Activated T-cell treated with anti-CD3 and anti-CD28 coated beads, Interleukin-2, amount 50 U/mL, for 1 hour (primary cell): Measurements from ENCODE around the gene HNRNPUL2.
"Not testable (repeated sequence)": the region's sequence is repeated elsewhere in the genome, so short reads cannot be mapped to it uniquely, and the experiment has no call there.

Experiments used
- DNase-seq: peaks from one replicate; pipeline ENCODE4 v3.0.0-alpha.2; 2020

Gene HNRNPUL2

GRCh38 chr11:62694455-62695167 is 32.6 kb downstream of the HNRNPUL2 start:
- peak; percentile 74 for DNase-seq

- not testable (repeated sequence) for DNase-seq
Measured at GRCh38 chr11:62693624-62694023, 33.6 kb downstream of the HNRNPUL2 start.

GRCh38 chr11:62689421-62690183 is 37.7 kb downstream of the HNRNPUL2 start, which contains the start of gene LRRN4CL:
Gene LRRN4CL, minus strand, starts transcription at chr11:62689530. Its CDS starts 1,022 bp downstream, at chr11:62688508.
- DNase-seq, result no peak

DNA sequence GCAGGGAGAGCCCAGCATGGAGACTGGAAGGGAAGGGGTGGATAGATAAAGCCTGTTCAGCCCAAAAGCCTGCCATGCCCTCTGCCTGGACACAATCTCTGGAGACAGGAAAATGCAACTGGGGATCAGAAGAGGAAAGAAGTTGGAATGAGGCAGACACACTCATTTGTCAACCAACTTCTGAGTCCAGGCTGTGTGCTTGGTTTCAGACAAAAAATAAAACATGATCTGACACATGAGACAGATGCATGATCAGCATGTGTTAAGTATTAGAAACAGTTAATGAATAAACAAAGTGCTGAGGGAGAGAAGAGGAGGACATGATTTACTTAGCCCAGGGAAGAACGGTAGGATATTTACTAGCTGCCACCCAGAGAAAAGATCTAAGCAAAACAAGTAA is 38.8 kb downstream of the HNRNPUL2 start:
- no peak for DNase-seq

- no peak for DNase-seq
Measured at GRCh38 chr11:62687508-62688396, 39.5 kb downstream of the HNRNPUL2 start.

- no peak for DNase-seq
Measured at GRCh38 chr11:62682518-62682917, 44.7 kb downstream of the HNRNPUL2 start.

DNA sequence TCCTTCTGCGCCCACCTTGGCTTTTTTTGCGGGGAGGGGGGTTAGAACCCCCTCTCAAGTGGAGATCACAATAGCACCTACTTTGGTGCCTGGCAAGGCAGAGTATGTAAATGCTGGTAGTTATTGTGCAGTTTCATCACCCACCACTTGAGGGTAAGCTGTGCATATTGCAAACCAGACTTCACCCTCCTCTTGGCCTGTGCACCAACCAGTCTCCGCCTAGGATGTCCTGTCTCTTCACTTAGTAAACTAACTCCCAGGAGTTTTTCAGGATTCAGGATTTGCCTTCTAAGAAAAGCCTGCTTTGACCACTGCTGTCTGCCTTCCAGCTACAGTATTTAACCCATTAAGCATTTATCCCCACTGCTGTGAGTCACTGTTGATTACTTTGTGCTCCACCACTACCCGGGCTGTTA is 46.4 kb downstream of the HNRNPUL2 start:
- no peak for DNase-seq

DNA sequence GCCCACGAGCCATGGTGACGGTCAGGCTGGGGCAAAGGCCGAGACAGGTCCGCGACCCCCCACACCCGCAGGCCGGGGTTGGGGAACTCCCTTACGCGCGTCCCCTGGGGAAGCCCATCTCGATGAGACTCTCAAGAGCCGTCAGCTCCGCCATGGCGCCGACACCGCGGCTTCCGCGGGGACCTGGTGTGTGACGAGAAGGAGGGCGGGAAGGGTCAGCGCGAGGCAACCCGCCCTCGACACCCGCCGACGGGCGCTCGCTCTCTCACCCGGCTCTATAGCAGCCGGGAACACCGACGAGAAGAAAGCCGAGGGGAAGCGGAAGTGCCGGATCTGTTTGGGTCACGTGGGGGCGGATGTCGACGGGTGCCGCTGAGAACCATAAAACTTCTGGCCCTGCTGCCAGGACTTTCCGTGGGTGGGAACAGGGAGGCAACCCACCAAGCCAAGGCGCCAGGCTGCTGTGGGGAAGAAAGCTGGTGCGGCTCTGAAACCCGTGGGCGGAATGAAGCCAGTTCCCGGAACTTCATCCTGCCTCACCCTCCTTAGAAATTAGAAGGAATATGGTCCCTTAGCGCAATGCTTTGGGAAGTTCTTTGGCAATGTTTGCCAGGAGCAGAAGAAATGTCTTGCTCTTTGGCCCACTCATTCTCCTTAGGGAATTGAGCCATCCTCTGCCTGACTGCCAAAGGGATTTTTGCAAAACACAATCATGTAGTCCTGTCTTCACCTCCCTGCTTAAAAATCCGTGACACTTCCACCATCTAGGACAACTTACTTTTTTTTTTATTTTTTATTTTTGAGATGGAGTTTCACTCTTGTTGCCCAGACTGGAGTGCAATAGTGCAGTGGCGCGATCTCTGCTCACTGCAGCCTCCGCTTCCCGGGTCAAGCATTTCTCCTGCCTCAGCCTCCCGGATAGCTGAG is 48.2 kb downstream of the HNRNPUL2 start, which contains the start of gene UBXN1:
TSS of gene UBXN1 (minus strand) at position 304 of the 927 bp plus-strand sequence. CDS start at position 154, 150 bp downstream.
- DNase-seq, result peak; percentile 79

DNA sequence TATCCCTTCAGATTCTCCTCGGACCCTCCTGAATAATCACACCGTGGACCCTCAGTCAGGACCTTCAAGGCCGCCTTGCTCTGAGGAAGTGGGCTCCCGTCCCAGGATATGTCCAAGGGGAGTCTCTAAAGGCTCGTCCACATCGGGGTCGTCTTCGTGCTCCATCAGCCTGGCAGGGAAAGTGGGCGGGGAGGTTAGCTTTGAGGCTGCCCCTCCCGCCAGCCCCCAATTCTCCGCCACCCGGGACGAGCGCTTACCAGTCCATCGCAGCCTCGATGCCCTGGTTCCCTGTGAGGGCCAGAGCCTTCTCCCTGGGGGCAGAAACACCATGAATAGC is 48.9 kb downstream of the HNRNPUL2 start:
- DNase-seq, result no peak

DNA sequence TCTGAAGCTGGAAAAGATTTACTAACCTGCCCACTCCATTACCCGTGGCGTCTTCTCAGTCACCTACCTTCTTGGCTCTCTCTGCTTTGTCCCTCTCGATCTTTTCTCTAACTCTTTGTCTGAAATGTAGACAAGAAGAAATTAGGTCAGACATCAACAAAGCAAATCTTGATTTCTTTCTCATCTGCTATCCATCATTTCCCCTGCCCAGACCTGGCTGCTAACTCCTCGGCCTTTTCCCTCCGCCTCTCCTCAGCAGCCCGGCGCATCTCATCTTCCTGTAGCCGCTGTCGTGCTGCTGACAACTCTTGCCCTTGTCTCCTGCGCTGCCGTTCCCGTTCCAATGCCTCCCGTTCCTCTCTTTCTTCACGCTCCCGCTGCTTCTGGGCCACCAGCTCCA is 49.5 kb downstream of the HNRNPUL2 start:
- no peak for DNase-seq

GRCh38 chr11:62677156-62677555 is 50.1 kb downstream of the HNRNPUL2 start:
- DNase-seq, result no peak

DNA sequence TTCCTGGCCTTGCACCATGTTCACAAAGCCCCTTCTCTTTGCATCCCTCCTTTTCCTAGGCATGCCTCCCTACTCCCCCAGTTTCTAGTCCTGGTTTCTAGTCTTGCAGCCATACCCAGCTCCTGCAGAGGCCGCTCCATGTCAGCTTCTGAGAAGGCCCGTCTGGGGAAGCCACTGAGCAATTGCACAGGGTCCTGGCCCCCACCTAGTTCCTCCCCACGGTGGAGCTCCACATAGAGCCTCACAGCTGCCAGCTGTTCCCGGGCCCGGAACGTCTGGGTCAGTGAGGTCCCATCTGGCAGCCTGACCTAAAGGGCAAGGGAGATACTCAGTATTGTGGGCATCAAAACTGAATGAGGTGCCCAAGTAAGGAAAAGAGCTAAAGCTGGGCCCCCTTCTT is 50.6 kb downstream of the HNRNPUL2 start:
- no peak for DNase-seq

GRCh38 chr11:62675415-62675814 is 51.8 kb downstream of the HNRNPUL2 start:
- not testable (repeated sequence) for DNase-seq

GRCh38 chr11:62673196-62673525 is 54.1 kb downstream of the HNRNPUL2 start:
- no peak for DNase-seq

DNA sequence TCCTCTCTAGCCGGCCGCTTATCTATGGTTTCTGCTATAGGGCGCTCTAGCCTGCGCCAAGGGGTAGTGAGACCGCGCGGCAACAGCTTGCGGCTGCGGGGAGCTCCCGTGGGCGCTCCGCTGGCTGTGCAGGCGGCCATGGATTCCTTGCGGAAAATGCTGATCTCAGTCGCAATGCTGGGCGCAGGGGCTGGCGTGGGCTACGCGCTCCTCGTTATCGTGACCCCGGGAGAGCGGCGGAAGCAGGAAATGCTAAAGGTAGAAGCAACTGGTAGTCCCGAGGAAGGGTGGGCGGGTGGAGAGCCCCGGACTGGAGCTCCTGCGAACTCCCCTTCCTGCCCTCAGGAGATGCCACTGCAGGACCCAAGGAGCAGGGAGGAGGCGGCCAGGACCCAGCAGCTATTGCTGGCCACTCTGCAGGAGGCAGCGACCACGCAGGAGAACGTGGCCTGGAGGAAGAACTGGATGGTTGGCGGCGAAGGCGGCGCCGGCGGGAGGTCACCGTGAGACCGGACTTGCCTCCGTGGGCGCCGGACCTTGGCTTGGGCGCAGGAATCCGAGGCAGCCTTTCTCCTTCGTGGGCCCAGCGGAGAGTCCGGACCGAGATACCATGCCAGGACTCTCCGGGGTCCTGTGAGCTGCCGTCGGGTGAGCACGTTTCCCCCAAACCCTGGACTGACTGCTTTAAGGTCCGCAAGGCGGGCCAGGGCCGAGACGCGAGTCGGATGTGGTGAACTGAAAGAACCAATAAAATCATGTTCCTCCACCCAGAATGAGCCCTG is 55.5 kb downstream of the HNRNPUL2 start, which contains the start of the genes LBHD1 and UQCC3:
TSS of gene LBHD1 (minus strand) at position 660 of the 782 bp plus-strand sequence. CDS start 2,236 bp downstream, outside the sequence.
TSS of gene UQCC3 (plus strand) at position 66 of the 782 bp plus-strand sequence. CDS start at position 139, 73 bp downstream.
- peak; percentile 75 for DNase-seq

GRCh38 chr11:62671236-62671607 is 56.0 kb downstream of the HNRNPUL2 start:
- DNase-seq, result no peak

DNA sequence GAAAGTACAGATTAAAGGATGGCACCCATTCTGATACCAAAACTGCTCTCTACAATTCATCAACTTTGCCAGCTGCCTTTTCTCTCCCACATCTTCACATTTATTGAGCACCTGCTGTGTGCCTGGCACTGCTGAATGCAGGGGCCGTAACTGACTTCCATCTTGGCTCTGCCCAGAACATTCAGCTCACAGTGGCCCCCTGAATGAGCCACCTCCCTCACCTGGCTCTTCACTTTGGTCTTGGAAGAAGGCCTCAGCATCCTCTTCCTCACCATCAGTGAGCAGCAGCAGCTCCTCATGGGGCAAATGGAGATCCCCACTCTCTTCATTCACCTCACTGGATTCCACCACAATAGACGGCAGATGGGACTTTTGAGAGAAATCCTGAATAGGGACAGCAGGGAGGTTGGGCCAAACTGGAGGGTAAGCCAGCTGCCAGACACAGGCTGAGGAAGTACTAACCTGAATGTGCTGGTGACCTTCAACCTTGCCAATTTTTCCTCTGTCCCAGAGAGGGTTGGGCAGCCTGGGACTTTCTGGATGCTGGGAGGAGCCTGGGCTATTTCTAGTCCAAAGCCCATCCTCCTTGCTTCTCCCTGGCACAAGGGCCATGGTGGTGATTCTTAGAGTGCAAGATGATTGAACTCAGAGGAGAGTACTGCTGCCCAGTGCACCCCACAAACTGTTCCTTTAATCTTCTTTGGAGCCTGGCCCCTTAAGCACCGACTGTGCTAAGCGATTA is 57.7 kb downstream of the HNRNPUL2 start:
- no peak for DNase-seq

DNA sequence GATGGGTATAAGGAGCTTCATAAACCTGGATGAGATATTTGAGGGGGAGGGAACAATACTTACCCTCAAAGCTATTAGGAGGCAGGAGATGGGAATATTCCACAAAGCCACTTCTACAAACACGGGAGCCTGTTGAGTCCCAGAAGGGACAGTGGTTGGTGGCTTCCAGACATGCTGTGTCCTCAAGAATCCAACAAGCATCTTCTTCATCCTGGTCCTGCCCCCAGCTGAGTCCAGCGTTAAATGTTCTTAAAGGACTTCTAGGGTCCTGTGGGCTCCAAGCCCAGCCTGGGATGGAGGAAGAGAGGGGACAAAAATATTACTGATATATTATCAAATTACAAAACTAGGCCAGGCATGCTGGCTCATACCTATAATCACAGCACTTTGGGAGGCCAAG is 59.8 kb downstream of the HNRNPUL2 start:
- DNase-seq, result no peak

DNA sequence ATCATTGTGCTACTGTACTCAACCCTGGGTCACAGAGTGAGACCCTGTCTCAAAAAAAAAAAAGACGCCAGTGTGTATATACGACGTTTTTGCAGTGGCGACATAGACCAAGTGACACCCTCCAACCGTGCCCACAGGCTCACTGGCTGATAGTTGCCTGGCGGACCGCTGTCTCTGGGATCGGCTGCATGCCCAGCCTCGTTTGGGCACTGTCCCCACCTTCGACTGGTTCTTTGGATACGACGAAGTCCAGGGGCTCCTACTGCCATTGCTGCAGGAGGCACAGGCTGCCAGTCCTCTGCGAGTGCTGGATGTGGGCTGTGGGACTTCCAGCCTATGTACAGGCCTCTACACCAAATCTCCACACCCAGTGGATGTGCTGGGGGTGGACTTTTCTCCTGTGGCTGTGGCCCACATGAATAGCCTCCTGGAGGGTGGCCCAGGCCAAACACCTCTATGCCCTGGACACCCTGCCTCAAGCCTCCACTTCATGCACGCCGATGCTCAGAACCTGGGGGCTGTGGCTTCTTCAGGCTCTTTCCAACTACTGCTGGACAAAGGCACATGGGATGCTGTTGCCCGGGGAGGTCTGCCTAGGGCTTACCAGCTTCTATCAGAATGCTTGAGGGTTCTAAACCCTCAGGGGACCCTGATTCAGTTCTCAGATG is 60.9 kb downstream of the HNRNPUL2 start:
- no peak for DNase-seq
